HL-60 (cell line): ENCODE data around the gene CFAP73.

ENCODE experiments used
- DNase-seq, 2 experiments: peaks; one replicate each; pipeline ENCODE4 v3.0.0-alpha.2; 2010 to 2020; ENCODE audit warnings: low read depth in 1 of 2, low spot score in 1 of 2
- H3K27ac ChIP-seq: fragments of 250-450 bp; sonication (Bioruptor Pico); replicated peaks from 2 replicates; pipeline ENCODE4 v1.5.1; 2020; ENCODE audit warnings: mild to moderate bottlenecking, moderate library complexity
- H3K27me3 ChIP-seq: fragments of 250-450 bp; sonication (Bioruptor Pico); 2 replicates; pipeline ENCODE4 v1.5.1; 2021; ENCODE audit warnings: mild to moderate bottlenecking, moderate library complexity; ENCODE audit not compliant: insufficient read depth, poor library complexity, severe bottlenecking
- H3K4me3 ChIP-seq: replicated peaks from 2 replicates; pipeline ENCODE4 v1.5.1; 2011; ENCODE audit warnings: mild to moderate bottlenecking, control low read depth, low read length; ENCODE audit not compliant: insufficient read depth
- GABPA ChIP-seq: IDR thresholded peaks from 2 replicates; pipeline ENCODE4 v1.6.1; 2012; ENCODE audit warnings: low read depth
- POLR2AphosphoS5 ChIP-seq: IDR thresholded peaks from 2 replicates; pipeline ENCODE4 v1.6.1; 2012; ENCODE audit warnings: low read depth
- SPI1 ChIP-seq: IDR thresholded peaks from 2 replicates; pipeline ENCODE4 v1.6.1; 2012; ENCODE audit warnings: low read depth, mild to moderate bottlenecking, borderline replicate concordance
- TF ChIP-seq, protein P1 (sequence below): IDR thresholded peaks from one replicate; pipeline ENCODE4 v1.5.1; 2011; ENCODE audit warnings: low read length, control low read depth, inconsistent platforms; ENCODE audit not compliant: insufficient read depth
- TF ChIP-seq, protein P2 (sequence below): IDR thresholded peaks from 2 replicates; pipeline ENCODE4 v1.6.1; 2012; ENCODE audit warnings: low read depth; ENCODE audit not compliant: insufficient replicate concordance

The CFAP73 gene

DNA sequence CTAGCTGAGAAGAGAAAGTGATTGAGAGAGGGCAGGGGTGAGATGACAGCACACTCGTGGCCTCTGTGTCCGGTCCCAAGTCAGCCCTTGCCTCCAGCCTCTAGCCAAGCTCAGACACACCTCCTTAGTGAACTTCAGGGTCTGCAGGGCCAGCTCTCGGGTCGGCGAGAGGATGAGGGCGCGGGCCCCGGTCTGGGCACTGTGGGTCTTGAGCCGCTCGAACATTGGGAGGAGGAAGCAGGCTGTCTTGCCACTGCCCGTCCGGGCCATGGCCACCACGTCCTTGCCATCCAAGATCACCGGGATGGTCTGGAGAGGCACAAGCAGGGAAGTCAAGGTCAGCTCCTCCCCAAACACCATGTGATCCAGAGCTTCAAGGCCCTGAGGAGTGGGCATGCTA is 29.5 kb downstream of the CFAP73 start:
- Histone ChIP-seq H3K27me3 (no peaks in the 10 kb centered on the region), H3K27ac (no peak overlapping the region), H3K4me3 (no peak overlapping the region)
- no peak for DNase-seq
- TF ChIP-seq, protein P1, sequence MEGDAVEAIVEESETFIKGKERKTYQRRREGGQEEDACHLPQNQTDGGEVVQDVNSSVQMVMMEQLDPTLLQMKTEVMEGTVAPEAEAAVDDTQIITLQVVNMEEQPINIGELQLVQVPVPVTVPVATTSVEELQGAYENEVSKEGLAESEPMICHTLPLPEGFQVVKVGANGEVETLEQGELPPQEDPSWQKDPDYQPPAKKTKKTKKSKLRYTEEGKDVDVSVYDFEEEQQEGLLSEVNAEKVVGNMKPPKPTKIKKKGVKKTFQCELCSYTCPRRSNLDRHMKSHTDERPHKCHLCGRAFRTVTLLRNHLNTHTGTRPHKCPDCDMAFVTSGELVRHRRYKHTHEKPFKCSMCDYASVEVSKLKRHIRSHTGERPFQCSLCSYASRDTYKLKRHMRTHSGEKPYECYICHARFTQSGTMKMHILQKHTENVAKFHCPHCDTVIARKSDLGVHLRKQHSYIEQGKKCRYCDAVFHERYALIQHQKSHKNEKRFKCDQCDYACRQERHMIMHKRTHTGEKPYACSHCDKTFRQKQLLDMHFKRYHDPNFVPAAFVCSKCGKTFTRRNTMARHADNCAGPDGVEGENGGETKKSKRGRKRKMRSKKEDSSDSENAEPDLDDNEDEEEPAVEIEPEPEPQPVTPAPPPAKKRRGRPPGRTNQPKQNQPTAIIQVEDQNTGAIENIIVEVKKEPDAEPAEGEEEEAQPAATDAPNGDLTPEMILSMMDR = no peak
- TF ChIP-seq, protein P2, sequence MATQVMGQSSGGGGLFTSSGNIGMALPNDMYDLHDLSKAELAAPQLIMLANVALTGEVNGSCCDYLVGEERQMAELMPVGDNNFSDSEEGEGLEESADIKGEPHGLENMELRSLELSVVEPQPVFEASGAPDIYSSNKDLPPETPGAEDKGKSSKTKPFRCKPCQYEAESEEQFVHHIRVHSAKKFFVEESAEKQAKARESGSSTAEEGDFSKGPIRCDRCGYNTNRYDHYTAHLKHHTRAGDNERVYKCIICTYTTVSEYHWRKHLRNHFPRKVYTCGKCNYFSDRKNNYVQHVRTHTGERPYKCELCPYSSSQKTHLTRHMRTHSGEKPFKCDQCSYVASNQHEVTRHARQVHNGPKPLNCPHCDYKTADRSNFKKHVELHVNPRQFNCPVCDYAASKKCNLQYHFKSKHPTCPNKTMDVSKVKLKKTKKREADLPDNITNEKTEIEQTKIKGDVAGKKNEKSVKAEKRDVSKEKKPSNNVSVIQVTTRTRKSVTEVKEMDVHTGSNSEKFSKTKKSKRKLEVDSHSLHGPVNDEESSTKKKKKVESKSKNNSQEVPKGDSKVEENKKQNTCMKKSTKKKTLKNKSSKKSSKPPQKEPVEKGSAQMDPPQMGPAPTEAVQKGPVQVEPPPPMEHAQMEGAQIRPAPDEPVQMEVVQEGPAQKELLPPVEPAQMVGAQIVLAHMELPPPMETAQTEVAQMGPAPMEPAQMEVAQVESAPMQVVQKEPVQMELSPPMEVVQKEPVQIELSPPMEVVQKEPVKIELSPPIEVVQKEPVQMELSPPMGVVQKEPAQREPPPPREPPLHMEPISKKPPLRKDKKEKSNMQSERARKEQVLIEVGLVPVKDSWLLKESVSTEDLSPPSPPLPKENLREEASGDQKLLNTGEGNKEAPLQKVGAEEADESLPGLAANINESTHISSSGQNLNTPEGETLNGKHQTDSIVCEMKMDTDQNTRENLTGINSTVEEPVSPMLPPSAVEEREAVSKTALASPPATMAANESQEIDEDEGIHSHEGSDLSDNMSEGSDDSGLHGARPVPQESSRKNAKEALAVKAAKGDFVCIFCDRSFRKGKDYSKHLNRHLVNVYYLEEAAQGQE = no peak
- TF ChIP-seq SPI1 = no peak
- TF ChIP-seq GABPA = no peak
- TF ChIP-seq POLR2AphosphoS5 = no peak

DNA sequence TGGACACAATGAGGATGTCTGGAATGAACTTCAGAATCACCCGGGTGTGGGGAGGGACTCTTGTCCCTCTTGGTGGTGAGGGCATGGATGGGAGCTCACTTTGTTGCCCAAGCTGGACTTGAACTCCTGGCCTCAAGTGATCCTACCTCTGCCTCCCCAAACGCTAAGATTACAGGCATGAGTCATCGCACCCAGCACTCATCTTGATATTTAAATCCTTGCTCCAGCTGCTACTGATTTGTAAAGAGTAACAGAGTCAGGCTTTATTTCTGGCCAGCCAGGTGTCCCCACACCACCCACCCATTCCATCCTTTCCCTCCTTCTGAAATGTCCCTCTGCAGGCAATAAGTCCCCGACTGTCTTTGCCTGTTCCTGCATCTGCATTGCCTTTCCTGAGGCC is 30.8 kb downstream of the CFAP73 start:
- no peak for DNase-seq
- no peak overlapping the region for H3K4me3 ChIP-seq
- H3K27ac ChIP-seq = no peak overlapping the region
- no peaks in the 10 kb centered on the region for H3K27me3 ChIP-seq
- TF ChIP-seq, protein P2 = no peak

DNA sequence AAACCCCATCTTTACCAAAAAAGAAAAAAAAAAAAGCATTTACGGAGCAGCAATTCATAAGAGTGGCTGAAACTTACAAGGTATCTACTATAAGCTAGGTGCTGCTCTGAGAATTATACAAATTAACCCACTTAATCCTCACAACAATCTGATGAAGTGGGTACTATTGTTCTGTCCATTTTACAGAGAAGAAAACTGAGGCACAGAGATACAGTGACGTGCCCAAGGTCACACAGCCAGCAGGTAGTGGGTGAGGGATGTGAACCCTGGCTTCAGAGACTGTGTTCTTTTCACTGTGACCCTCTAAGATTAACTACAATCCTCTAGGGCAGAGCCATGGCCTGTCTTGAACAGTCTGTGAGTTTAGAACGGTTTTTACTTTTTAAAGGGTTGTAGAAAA is 32.5 kb downstream of the CFAP73 start:
- no peak for TF ChIP-seq POLR2AphosphoS5
- TF ChIP-seq SPI1 = no peak
- TF ChIP-seq, protein P1 = no peak
- TF ChIP-seq GABPA = no peak
- TF ChIP-seq, protein P2 = no peak
- Histone ChIP-seq H3K27me3 (no peaks in the 10 kb centered on the region), H3K27ac (no peak overlapping the region), H3K4me3 (no peak overlapping the region)
- no peak for DNase-seq

DNA sequence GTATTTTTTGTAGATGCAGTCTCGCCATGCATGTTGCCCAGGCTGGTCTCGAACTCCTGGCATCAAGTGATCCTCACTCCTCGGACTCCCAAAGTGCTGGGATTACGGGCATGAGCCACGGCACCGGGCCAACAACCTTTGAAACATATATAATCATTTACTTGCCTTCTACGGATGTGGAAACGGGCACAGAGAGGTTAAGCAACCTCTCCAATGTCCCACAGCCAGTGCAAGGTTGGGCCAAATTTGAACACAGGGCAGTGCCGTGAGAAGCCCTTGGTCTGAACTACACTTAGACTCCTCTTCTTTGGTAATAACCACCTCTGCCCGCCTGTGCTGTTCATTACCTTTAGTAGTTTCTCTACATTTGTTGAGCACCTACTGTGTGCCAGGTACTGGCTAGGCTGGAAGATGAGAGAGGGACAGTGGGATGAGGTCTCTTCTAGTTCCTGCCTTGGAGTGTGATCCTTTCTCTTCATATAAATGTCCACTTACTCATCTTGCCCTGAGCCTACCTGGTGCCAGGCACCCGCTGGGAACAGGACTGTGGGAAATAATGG is 33.6 kb downstream of the CFAP73 start:
- no peak overlapping the region for H3K27ac ChIP-seq
- no peak for DNase-seq
- H3K4me3 ChIP-seq = no peak overlapping the region
- no peaks in the 10 kb centered on the region for H3K27me3 ChIP-seq
- no peak for TF ChIP-seq SPI1
- no peak for TF ChIP-seq GABPA
- TF ChIP-seq, protein P1 = no peak
- TF ChIP-seq, protein P2 = no peak
- no peak for TF ChIP-seq POLR2AphosphoS5
